Measurements from ENCODE around the gene MOK. TPM values are rescaled to one million over a fixed set of nuclear protein-coding genes. Genes with fewer than 3 reads are reported as not detected.
"Not testable (repeated sequence)": the region's sequence is repeated elsewhere in the genome, so short reads cannot be mapped to it uniquely, and the experiment has no call there.

MOK gene
- total and polyA plus RNA-seq, 9 donors = 8.6 to 14.0 (median 9.9) TPM

DNA sequence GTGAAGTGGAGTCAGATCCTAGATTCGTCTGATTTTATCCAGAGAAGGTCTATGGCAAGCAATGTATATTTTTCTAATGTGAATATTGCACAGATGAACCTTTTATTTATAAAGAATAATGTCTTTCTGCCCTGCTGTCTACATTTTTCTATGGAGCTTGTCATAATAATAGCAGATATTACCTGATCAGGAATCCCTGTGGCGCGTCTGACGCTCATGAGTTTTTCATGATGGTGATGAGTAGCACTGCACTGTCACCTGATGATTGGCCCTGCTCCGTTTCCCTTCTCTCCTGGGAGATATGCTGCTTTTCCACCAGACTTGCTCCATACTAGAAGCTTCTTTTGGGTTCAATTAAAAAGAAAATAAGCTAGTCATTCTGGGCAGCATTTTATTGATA, 37.3 kb upstream of the MOK start:
- Histone ChIP-seq H3K4me1 (ENCODE audit: control insufficient read depth, insufficient read depth, low read length) (no peaks in the 10 kb centered on the region), H3K4me3 (ENCODE audit: low read length) (no peak overlapping the region), H3K27me3 (ENCODE audit: control insufficient read depth, insufficient read depth, low read length) (no peaks in the 10 kb centered on the region), H3K27ac (ENCODE audit: low read length) (no peak overlapping the region), H3K9me3 (replicated peaks; ENCODE audit: control insufficient read depth, low read depth, low read length) (no peaks in the 10 kb centered on the region), H3K36me3 (ENCODE audit: control insufficient read depth, insufficient read depth, low read length) (peaks cover 70% of the 10 kb centered on the region)
- WGBS (ENCODE audit: insufficient coverage) = 86% methylated on average over 4 of the region's 5 CpGs
- DNase-seq = no peak

- no peak for DNase-seq
- Histone ChIP-seq H3K27ac (ENCODE audit: low read length) (no peak overlapping the region), H3K27me3 (ENCODE audit: control insufficient read depth, insufficient read depth, low read length) (no peaks in the 10 kb centered on the region), H3K4me1 (ENCODE audit: control insufficient read depth, insufficient read depth, low read length) (no peaks in the 10 kb centered on the region), H3K4me3 (ENCODE audit: low read length) (no peak overlapping the region), H3K36me3 (ENCODE audit: control insufficient read depth, insufficient read depth, low read length) (peaks cover 64% of the 10 kb centered on the region), H3K9me3 (replicated peaks; ENCODE audit: control insufficient read depth, low read depth, low read length) (no peaks in the 10 kb centered on the region)
- 89% methylated on average over 6 of the region's 8 CpGs for WGBS (ENCODE audit: insufficient coverage)
Observed at GRCh38 chr14:102341566-102341965, 36.6 kb upstream of the MOK start.

GRCh38 chr14:102338724-102339123, 33.8 kb upstream of the MOK start:
- DNase-seq = no peak
- Histone ChIP-seq H3K27me3 (ENCODE audit: control insufficient read depth, insufficient read depth, low read length) (no peaks in the 10 kb centered on the region), H3K9me3 (replicated peaks; ENCODE audit: control insufficient read depth, low read depth, low read length) (no peaks in the 10 kb centered on the region), H3K4me1 (ENCODE audit: control insufficient read depth, insufficient read depth, low read length) (no peaks in the 10 kb centered on the region), H3K36me3 (ENCODE audit: control insufficient read depth, insufficient read depth, low read length) (peaks cover 48% of the 10 kb centered on the region), H3K4me3 (ENCODE audit: low read length) (no peak overlapping the region), H3K27ac (ENCODE audit: low read length) (no peak overlapping the region)
- 86% methylated on average over 4 of the region's 9 CpGs for WGBS (ENCODE audit: insufficient coverage)

DNA sequence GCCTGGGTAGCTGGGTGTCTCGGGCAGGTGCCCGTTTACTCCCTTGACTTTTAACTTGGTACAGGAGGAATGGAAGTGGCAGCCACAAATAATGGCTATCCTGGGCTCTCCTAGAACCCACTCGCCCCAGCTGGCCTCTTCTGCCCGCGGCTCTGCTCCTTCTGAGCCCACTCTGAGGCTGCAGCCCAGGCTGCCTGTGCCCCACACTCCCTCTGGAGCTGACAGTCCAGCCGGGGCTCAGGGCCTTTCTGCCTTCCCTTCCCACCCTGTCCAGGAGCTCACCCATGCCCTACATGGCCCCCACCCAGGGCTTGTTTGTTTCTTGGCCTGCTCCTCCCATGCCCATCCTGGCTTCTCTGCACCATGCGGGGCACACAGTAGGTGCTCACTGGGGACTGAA, 30.2 kb upstream of the MOK start:
- Histone ChIP-seq H3K9me3 (replicated peaks; ENCODE audit: control insufficient read depth, low read depth, low read length) (no peaks in the 10 kb centered on the region), H3K4me1 (ENCODE audit: control insufficient read depth, insufficient read depth, low read length) (no peaks in the 10 kb centered on the region), H3K27ac (ENCODE audit: low read length) (no peak overlapping the region), H3K27me3 (ENCODE audit: control insufficient read depth, insufficient read depth, low read length) (no peaks in the 10 kb centered on the region), H3K4me3 (ENCODE audit: low read length) (no peak overlapping the region), H3K36me3 (ENCODE audit: control insufficient read depth, insufficient read depth, low read length) (peaks cover 31% of the 10 kb centered on the region)
- 91% methylated on average over 7 of the region's 7 CpGs for WGBS (ENCODE audit: insufficient coverage)
- no peak for DNase-seq

- no peaks in the 10 kb centered on the region for H3K9me3 ChIP-seq (replicated peaks; ENCODE audit: control insufficient read depth, low read depth, low read length)
- no peaks in the 10 kb centered on the region for H3K27me3 ChIP-seq (ENCODE audit: control insufficient read depth, insufficient read depth, low read length)
- H3K27ac ChIP-seq (ENCODE audit: low read length) = no peak overlapping the region
- peaks cover 25% of the 10 kb centered on the region for H3K36me3 ChIP-seq (ENCODE audit: control insufficient read depth, insufficient read depth, low read length)
- H3K4me3 ChIP-seq (ENCODE audit: low read length) = no peak overlapping the region
- WGBS (ENCODE audit: insufficient coverage) = 86% methylated on average over 10 of the region's 13 CpGs
- DNase-seq = no peak
- H3K4me1 ChIP-seq (ENCODE audit: control insufficient read depth, insufficient read depth, low read length) = no peaks in the 10 kb centered on the region
Observed at GRCh38 chr14:102333795-102334705, 29.1 kb upstream of the MOK start.

DNA sequence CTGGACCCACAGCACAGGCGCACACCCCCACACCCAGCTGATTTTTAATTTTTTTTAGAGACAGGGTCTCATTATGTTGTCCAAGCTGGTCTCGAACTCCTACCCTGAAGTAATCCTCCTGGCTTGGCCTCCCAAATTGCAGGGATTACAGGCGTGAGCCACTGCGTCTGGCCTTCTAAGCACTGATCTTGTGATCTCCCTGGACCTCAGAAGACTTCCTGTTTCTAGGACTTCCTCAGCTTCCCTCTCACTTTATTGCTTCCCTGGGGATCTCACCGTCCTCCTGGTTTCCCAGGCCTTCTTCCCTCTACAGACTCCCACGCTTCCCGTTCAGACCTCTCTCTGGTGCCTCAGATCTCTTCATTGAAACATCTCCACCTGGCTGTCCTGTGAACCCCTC, 28.4 kb upstream of the MOK start:
- Histone ChIP-seq H3K4me1 (ENCODE audit: control insufficient read depth, insufficient read depth, low read length) (no peaks in the 10 kb centered on the region), H3K4me3 (ENCODE audit: low read length) (no peak overlapping the region)
- 58% methylated on average over 6 of the region's 7 CpGs for WGBS (ENCODE audit: insufficient coverage)

GRCh38 chr14:102330806-102331205, 25.8 kb upstream of the MOK start:
- DNase-seq = no peak
- H3K4me1 ChIP-seq (ENCODE audit: control insufficient read depth, insufficient read depth, low read length) = no peaks in the 10 kb centered on the region

More for the DNA sequence above, 28.4 kb upstream of the MOK start:
- H3K27me3 ChIP-seq (ENCODE audit: control insufficient read depth, insufficient read depth, low read length) = no peaks in the 10 kb centered on the region
- no peak overlapping the region for H3K27ac ChIP-seq (ENCODE audit: low read length)
- no peak for DNase-seq
- H3K9me3 ChIP-seq (replicated peaks; ENCODE audit: control insufficient read depth, low read depth, low read length) = no peaks in the 10 kb centered on the region
- peaks cover 20% of the 10 kb centered on the region for H3K36me3 ChIP-seq (ENCODE audit: control insufficient read depth, insufficient read depth, low read length)

DNA sequence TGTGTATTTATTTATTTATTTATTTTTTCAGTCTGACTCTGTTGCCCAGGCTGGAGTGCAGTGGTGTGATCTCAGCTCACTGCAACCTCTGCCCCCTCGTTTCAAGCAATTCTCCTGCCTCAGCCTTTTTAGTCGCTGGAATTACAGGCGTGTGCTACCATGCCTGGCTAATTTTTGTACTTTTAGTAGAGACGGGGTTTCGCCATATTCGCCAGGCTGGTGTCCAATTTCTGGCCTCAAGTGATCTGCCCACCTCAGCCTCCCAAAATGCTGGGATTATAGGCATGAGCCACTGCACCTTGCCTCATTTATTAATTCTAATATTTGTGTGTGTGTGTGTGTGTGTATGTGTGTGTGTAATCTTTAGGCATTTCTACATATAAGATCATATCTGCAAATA, 24.4 kb upstream of the MOK start:
- H3K4me1 ChIP-seq (ENCODE audit: control insufficient read depth, insufficient read depth, low read length); H3K27ac ChIP-seq (ENCODE audit: low read length); DNase-seq; H3K9me3 ChIP-seq (replicated peaks; ENCODE audit: control insufficient read depth, low read depth, low read length); H3K4me3 ChIP-seq (ENCODE audit: low read length); H3K27me3 ChIP-seq (ENCODE audit: control insufficient read depth, insufficient read depth, low read length): not testable (repeated sequence)
- 90% methylated on average over 2 of the region's 6 CpGs for WGBS (ENCODE audit: insufficient coverage)
- peaks cover 23% of the 10 kb centered on the region for H3K36me3 ChIP-seq (ENCODE audit: control insufficient read depth, insufficient read depth, low read length)

More at GRCh38 chr14:102330806-102331205, 25.8 kb upstream of the MOK start:
- Histone ChIP-seq H3K27ac (ENCODE audit: low read length) (no peak overlapping the region), H3K27me3 (ENCODE audit: control insufficient read depth, insufficient read depth, low read length) (no peaks in the 10 kb centered on the region), H3K9me3 (replicated peaks; ENCODE audit: control insufficient read depth, low read depth, low read length) (no peaks in the 10 kb centered on the region), H3K4me3 (ENCODE audit: low read length) (no peak overlapping the region), H3K36me3 (ENCODE audit: control insufficient read depth, insufficient read depth, low read length) (peaks cover 26% of the 10 kb centered on the region)
- WGBS (ENCODE audit: insufficient coverage) = 82% methylated on average over 3 of the region's 8 CpGs

DNA sequence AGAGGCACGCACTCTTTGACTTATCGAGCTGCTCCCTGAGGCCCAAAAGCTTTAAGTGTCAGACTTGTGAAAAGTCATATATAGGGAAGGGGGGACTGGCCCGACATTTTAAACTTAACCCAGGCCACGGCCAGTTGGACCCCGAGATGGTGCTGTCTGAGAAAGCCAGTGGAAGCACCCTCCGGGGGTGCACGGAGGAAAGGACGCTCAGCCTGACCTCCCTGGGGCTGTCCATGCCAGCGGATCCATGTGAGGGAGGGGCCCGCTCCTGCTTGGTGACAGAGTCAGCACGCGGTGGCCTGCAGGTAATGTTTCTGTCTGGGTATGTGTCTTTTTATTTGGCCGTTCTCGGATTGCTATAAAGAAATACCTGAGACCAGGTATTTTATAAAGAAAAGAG, 21.6 kb upstream of the MOK start:
- Histone ChIP-seq H3K9me3 (replicated peaks; ENCODE audit: control insufficient read depth, low read depth, low read length) (no peaks in the 10 kb centered on the region), H3K36me3 (ENCODE audit: control insufficient read depth, insufficient read depth, low read length) (peaks cover 21% of the 10 kb centered on the region), H3K4me3 (ENCODE audit: low read length) (no peak overlapping the region), H3K27me3 (ENCODE audit: control insufficient read depth, insufficient read depth, low read length) (no peaks in the 10 kb centered on the region), H3K4me1 (ENCODE audit: control insufficient read depth, insufficient read depth, low read length) (peaks cover 14% of the 10 kb centered on the region), H3K27ac (ENCODE audit: low read length) (no peak overlapping the region)
- WGBS (ENCODE audit: insufficient coverage) = 91% methylated on average over 14 of the region's 14 CpGs
- DNase-seq = no peak

DNA sequence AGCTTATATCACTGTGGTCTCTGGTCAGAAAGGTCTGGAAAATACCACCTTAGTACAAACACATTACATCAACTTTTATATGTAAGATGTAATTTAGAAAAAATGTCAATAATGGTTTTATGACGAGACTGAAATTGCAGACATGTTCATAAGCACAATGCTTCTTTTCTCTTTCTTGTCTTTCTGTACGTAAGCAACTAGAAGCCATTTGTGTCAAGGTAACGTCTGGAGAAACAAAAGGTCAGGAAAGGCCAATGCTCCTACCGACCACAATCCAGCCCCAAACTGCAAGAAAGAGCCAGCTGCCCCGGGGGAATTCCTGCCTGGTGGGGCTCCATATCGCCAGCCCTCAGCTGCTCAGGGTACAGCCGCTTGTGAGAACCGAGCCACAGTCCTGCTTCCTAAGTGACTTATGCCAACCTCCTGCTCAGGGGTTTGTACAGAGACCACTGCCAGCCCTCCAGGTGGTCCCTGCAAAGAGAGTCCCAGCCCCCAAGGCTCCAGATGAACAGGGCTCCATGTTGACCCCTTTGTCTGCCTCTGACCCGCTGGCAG, 20.9 kb upstream of the MOK start:
- H3K4me3 ChIP-seq (ENCODE audit: low read length) = no peak overlapping the region
- peaks cover 27% of the 10 kb centered on the region for H3K36me3 ChIP-seq (ENCODE audit: control insufficient read depth, insufficient read depth, low read length)
- H3K9me3 ChIP-seq (replicated peaks; ENCODE audit: control insufficient read depth, low read depth, low read length) = no peaks in the 10 kb centered on the region
- WGBS (ENCODE audit: insufficient coverage) = 78% methylated on average over 9 of the region's 9 CpGs
- no peak overlapping the region for H3K27ac ChIP-seq (ENCODE audit: low read length)
- no peak for DNase-seq
- H3K4me1 ChIP-seq (ENCODE audit: control insufficient read depth, insufficient read depth, low read length) = peaks cover 14% of the 10 kb centered on the region
- H3K27me3 ChIP-seq (ENCODE audit: control insufficient read depth, insufficient read depth, low read length) = no peaks in the 10 kb centered on the region

All from muscle of leg (tissue), 11 donors.